ENCODE data around the gene MACROD2. TPM values are rescaled to one million over a fixed set of nuclear protein-coding genes. Genes with fewer than 3 reads are reported as not detected.

MACROD2 gene
- total and polyA plus RNA-seq, 8 donors, result 0.78 to 31.3 (median 10.9) TPM; not detected in 1

DNA sequence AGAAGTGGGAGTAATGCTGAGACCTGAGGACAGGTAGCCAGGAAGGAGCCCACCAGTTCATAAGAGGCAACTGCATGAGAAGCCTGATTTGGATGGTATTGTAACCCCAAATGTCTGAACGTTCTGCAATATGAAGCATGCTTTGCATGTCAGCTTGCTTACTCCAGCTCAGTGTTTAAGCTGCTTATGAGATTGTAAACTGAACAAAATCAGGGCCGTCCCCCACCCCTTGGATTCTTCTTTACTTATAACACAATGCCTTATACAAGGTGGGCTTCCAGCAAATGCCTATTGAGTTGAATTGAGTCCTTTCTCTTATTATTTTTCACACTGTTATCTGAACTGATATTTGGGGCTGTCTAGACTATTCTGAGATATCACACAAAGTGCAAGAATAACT lies 1816.6 kb downstream of the MACROD2 start:
- peaks cover 0 to 6% (median 2%) of the 10 kb centered on the region in 4 donors for H3K4me1 ChIP-seq
- no peaks in the 10 kb centered on the region for H3K9me3 ChIP-seq
- TF ChIP-seq, protein P1, sequence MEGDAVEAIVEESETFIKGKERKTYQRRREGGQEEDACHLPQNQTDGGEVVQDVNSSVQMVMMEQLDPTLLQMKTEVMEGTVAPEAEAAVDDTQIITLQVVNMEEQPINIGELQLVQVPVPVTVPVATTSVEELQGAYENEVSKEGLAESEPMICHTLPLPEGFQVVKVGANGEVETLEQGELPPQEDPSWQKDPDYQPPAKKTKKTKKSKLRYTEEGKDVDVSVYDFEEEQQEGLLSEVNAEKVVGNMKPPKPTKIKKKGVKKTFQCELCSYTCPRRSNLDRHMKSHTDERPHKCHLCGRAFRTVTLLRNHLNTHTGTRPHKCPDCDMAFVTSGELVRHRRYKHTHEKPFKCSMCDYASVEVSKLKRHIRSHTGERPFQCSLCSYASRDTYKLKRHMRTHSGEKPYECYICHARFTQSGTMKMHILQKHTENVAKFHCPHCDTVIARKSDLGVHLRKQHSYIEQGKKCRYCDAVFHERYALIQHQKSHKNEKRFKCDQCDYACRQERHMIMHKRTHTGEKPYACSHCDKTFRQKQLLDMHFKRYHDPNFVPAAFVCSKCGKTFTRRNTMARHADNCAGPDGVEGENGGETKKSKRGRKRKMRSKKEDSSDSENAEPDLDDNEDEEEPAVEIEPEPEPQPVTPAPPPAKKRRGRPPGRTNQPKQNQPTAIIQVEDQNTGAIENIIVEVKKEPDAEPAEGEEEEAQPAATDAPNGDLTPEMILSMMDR (IDR thresholded peaks at IDR 0.05), result no peak
- TF ChIP-seq EP300 (IDR thresholded peaks at IDR 0.05), result no peak
- no peak for TF ChIP-seq POLR2AphosphoS5 (IDR thresholded peaks at IDR 0.05)
- no peak for TF ChIP-seq POLR2A (IDR thresholded peaks at IDR 0.05)
- no peak overlapping the region for H3K4me3 ChIP-seq
- H3K27me3 ChIP-seq, result no peaks in the 10 kb centered on the region
- no peaks in the 10 kb centered on the region for H3K36me3 ChIP-seq
- WGBS, 5 donors, result 74 to 85% (median 76%) methylated on average over 2 of the region's 2 CpGs
- DNase-seq, result no peak
- intact Hi-C loops (cut with DNase I; ENCODE audit: low total_unique reads), result no loop called here
- H3K27ac ChIP-seq, result no peak overlapping the region

DNA sequence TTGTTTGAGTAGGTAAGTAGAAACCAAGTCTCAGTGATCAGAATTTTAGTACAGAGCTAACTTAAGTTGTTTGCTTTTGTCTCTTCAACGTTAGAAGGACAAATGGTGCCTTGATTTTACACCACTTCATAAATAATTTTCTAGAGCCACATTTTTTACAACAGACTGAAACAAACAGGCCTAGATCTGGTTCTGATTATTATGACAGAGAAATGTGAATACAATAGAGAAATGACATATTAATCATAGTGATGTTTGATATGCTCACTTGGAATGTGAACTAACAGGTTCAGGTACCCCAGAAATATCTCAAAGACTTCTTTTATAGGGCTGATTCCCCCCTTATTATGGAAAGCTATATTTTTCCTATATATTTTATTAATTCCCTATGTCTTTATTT lies 1817.4 kb downstream of the MACROD2 start:
- intact Hi-C loops (cut with DNase I; ENCODE audit: low total_unique reads), result no loop called here
- no peak overlapping the region for H3K4me3 ChIP-seq
- H3K27me3 ChIP-seq, result no peaks in the 10 kb centered on the region
- no peaks in the 10 kb centered on the region for H3K36me3 ChIP-seq
- H3K4me1 ChIP-seq, result peaks cover 0 to 6% (median 2%) of the 10 kb centered on the region in 4 donors
- no peak for TF ChIP-seq POLR2A (IDR thresholded peaks at IDR 0.05)
- TF ChIP-seq, protein P1 (IDR thresholded peaks at IDR 0.05), result no peak
- TF ChIP-seq POLR2AphosphoS5 (IDR thresholded peaks at IDR 0.05), result no peak
- TF ChIP-seq EP300 (IDR thresholded peaks at IDR 0.05), result no peak
- H3K9me3 ChIP-seq, result no peaks in the 10 kb centered on the region
- DNase-seq, result no peak
- no peak overlapping the region for H3K27ac ChIP-seq
- 27 to 47% (median 38%) methylated on average over 1 of the region's 1 CpG for WGBS, 5 donors

DNA sequence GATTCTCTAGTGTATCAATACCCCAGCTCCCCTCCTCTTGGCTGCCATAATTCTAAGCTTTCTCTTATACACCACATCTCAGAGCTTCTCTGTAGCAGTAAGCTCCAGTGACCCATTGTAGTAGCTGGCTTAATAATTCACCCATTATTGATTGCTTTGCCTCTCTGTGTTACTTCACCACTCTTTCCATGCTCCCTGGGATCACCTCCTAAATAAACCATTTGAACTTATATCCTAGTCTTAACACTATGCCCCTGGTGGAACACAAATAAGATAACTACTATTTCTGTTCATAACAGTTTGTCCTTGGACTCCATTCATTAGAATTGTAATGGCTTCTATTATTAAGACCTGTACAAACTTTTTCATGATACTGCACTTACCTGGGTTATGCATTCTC lies 1819.0 kb downstream of the MACROD2 start:
- no peaks in the 10 kb centered on the region for H3K36me3 ChIP-seq
- no peaks in the 10 kb centered on the region for H3K27me3 ChIP-seq
- DNase-seq, result no peak
- H3K4me1 ChIP-seq, result peaks cover 0 to 15% (median 3%) of the 10 kb centered on the region in 4 donors
- intact Hi-C loops (cut with DNase I; ENCODE audit: low total_unique reads), result no loop called here
- H3K4me3 ChIP-seq, result no peak overlapping the region
- H3K9me3 ChIP-seq, result no peaks in the 10 kb centered on the region
- no peak overlapping the region for H3K27ac ChIP-seq
- no peak for TF ChIP-seq EP300 (IDR thresholded peaks at IDR 0.05)
- no peak for TF ChIP-seq POLR2A (IDR thresholded peaks at IDR 0.05)
- TF ChIP-seq POLR2AphosphoS5 (IDR thresholded peaks at IDR 0.05), result no peak
- TF ChIP-seq, protein P1 (IDR thresholded peaks at IDR 0.05), result no peak

DNA sequence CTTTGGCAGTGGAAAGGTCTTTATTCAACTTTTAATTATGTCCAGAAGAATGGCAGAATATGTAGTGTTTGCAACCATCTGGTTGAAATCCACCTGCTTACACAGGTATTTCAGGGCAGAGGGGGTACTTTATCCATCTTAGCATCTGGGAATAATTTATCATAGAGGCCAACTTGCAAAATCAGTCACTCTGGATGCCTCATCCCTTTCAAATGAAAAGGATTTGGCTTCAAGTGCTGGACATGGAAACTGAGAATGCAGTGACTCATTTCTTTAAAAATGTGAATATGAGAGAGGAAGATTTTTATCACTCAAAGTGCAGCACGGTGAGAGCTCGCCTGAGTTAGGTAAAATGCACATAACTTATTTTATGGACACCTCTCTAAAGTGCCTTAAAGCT lies 1819.6 kb downstream of the MACROD2 start:
- intact Hi-C loops (cut with DNase I; ENCODE audit: low total_unique reads), result no loop called here
- peaks cover 0 to 15% (median 3%) of the 10 kb centered on the region in 4 donors for H3K4me1 ChIP-seq
- no peak overlapping the region for H3K4me3 ChIP-seq

More for the DNA sequence above, 1819.6 kb downstream of the MACROD2 start:
- 43 to 76% (median 69%) methylated on average over 2 of the region's 2 CpGs for WGBS, 5 donors
- TF ChIP-seq EP300 (IDR thresholded peaks at IDR 0.05), result no peak
- no peak for TF ChIP-seq POLR2AphosphoS5 (IDR thresholded peaks at IDR 0.05)
- no peak for TF ChIP-seq POLR2A (IDR thresholded peaks at IDR 0.05)
- TF ChIP-seq, protein P1 (IDR thresholded peaks at IDR 0.05), result no peak
- Histone ChIP-seq H3K9me3 (no peaks in the 10 kb centered on the region), H3K27me3 (no peaks in the 10 kb centered on the region), H3K27ac (no peak overlapping the region), H3K36me3 (no peaks in the 10 kb centered on the region)
- no peak for DNase-seq
